ENCODE data around the gene CNEP1R1.

GRCh38 chr16:50068550-50068949 is 43.5 kb downstream of the CNEP1R1 start:
- TF ChIP-seq, protein P1, sequence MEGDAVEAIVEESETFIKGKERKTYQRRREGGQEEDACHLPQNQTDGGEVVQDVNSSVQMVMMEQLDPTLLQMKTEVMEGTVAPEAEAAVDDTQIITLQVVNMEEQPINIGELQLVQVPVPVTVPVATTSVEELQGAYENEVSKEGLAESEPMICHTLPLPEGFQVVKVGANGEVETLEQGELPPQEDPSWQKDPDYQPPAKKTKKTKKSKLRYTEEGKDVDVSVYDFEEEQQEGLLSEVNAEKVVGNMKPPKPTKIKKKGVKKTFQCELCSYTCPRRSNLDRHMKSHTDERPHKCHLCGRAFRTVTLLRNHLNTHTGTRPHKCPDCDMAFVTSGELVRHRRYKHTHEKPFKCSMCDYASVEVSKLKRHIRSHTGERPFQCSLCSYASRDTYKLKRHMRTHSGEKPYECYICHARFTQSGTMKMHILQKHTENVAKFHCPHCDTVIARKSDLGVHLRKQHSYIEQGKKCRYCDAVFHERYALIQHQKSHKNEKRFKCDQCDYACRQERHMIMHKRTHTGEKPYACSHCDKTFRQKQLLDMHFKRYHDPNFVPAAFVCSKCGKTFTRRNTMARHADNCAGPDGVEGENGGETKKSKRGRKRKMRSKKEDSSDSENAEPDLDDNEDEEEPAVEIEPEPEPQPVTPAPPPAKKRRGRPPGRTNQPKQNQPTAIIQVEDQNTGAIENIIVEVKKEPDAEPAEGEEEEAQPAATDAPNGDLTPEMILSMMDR (IDR thresholded peaks at IDR 0.05) = no peak
- TF ChIP-seq POLR2A (IDR thresholded peaks at IDR 0.05; ENCODE audit: low read length) = no peak
- TF ChIP-seq NR3C1 (IDR thresholded peaks at IDR 0.05) = no peak
- no peak for TF ChIP-seq HDAC2 (IDR thresholded peaks at IDR 0.05)
